Right lung (tissue), 5 donors: ENCODE results near the gene MYH9. TPM values are rescaled to one million over a fixed set of nuclear protein-coding genes. Genes with fewer than 3 reads are reported as not detected.

ENCODE experiments used
- DNase-seq, 2 donors: peaks; one replicate each; pipeline ENCODE4 v3.0.0-alpha.2; 2013
- polyA plus RNA-seq, 5 donors: library from polyadenylated mRNA; unstranded; fragments of 120-200 nt; gene quantifications; one replicate each; pipeline versions ENCODE4 v1.2.1 to v1.2.3, GENCODE V29; 2013; ENCODE audit warnings: inconsistent platforms in 1 of 5, low replicate concordance in 1 of 5; ENCODE audit not compliant: insufficient read length in 5 of 5, insufficient read depth in 1 of 5

Gene MYH9
- polyA plus RNA-seq, 5 donors = 171 to 285 (median 216) TPM

DNA sequence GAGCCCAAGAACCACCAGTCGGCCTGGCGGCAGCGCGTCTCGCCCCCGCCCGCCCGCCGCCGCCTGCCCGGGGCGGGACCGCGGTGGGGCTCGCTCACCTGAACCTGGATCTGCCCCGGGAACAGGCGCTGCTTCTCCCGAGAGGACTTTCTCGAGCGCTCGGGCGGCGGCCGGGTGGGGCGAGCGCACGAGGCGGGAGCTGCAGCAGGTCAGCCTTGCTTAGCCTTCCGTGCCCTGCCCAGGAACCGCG, 133 bp downstream of the MYH9 start:
- DNase-seq = no peak

DNA sequence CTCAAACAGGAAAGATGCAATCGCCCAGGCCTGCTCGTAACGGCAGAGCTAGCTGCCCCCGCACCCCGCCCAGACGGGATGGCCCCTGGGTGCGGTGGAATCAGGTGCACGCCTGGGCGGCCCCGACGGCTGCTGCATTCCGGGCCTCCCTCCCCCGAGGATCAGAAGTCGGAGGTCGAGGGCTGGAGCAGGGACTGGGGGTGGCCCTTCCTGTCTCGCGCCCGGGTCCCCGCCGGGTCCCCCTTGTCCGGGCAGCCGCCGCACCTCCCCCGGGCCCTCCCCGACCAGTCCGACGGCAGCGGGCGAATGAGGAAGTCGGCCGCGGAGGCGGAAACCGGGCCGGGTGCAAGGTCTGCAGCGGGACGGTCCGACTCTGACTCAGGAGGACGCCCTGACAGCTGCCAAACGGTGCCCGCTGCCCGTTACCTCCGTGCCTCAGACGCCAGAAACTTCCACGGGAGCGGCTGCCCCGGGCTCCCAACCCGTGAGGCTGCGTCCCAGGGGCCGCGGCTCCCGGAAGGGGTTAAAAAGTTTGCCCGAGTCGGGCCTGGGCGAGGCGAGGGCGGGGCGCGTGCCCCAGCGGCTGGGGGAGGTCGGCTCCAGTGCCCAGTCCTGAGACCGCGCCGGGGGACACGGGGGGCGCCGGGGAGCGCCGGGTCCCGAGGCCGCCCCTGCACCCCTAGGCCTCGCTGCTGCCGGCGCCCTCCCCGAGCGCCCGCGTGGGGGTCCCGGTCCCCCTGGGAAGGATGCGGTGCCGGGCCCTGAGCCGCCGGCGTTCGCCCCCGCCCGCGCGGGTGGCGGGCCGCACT, 663 bp downstream of the MYH9 start:
- DNase-seq = no peak

- DNase-seq = no peak
These were observed 1.3 kb downstream of the MYH9 start for GRCh38 chr22:36386351-36386899.

- DNase-seq = no peak
These were observed 2.0 kb downstream of the MYH9 start for GRCh38 chr22:36385491-36386350.

GRCh38 chr22:36384766-36385481, 2.8 kb downstream of the MYH9 start:
- DNase-seq = no peak

DNA sequence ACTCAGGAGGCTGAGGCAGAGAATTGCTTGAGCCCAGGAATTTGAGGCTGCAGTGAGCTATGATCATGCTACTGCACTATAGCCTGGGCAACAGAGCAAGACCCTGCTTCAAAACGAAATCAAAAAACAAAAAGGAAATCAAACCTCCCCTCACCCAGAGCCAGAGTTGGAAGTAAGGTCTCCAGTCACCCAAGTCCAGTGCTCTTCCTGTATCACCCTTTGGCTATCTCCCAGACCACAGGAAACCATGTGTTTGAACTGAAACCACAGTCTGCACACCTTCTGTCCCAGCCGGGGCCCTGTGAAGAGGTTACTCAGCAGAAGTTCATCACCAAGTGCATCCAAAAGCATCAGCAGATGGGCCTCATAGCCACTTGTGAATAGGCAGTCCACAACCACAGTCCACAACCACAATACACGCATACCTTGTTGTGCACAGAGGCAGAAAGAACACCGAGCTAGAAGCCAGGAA, 4.6 kb downstream of the MYH9 start:
- DNase-seq = no peak

GRCh38 chr22:36381513-36382128, 6.1 kb downstream of the MYH9 start:
- DNase-seq = no peak

- DNase-seq = no peak
These were observed 8.0 kb downstream of the MYH9 start for GRCh38 chr22:36379593-36380361.

GRCh38 chr22:36378869-36379217, 8.9 kb downstream of the MYH9 start:
- no peak for DNase-seq

- DNase-seq = no peak
These were observed 9.5 kb downstream of the MYH9 start for GRCh38 chr22:36378080-36378868.

DNA sequence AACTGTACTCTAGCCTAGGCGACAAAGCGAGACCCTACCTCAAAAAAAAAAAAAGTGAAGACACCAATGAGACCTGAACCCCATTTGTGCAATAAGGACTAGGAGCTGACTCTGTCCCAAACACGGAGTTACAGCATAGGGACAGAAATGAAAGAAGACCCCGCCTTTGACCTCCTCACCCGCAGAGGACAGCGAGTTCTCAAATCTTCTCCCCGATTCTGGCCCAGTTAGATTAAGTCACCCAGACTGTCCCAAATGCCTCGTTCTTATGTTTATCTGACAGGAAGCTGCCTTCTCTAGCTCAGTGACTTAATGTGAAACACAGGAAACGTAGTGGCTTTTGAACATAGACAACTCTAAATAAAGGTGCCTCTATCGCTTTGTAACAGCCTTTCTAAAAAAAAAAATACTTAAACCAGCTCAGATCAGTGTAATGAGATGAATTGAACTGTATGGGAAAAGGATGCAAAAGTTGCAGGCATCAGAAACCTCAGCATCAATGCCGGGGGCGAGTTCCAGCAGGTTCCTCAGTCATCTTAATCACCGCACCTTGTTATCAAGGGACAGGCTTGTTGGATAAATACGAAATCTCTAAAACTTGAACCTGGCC, 10.6 kb downstream of the MYH9 start:
- DNase-seq = no peak

DNA sequence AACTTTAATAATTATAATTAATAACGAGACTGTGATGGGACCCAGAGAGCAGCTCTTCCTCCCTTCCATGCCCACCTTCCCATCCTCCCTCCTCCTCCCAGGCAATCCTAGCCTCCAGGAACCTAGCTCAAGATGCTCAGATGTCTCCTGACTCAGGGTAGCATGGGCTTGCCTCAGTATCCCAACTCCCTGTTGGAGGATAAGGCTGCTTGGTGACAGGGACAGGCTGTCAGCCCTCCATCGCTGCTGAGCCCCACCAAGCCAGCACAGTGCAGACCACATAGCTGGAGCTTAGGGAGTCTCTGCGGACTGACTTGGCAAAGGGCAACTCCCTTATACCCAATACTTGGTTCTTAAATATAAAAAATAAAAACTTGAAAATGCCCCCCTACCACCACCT, 11.5 kb downstream of the MYH9 start:
- no peak for DNase-seq

DNA sequence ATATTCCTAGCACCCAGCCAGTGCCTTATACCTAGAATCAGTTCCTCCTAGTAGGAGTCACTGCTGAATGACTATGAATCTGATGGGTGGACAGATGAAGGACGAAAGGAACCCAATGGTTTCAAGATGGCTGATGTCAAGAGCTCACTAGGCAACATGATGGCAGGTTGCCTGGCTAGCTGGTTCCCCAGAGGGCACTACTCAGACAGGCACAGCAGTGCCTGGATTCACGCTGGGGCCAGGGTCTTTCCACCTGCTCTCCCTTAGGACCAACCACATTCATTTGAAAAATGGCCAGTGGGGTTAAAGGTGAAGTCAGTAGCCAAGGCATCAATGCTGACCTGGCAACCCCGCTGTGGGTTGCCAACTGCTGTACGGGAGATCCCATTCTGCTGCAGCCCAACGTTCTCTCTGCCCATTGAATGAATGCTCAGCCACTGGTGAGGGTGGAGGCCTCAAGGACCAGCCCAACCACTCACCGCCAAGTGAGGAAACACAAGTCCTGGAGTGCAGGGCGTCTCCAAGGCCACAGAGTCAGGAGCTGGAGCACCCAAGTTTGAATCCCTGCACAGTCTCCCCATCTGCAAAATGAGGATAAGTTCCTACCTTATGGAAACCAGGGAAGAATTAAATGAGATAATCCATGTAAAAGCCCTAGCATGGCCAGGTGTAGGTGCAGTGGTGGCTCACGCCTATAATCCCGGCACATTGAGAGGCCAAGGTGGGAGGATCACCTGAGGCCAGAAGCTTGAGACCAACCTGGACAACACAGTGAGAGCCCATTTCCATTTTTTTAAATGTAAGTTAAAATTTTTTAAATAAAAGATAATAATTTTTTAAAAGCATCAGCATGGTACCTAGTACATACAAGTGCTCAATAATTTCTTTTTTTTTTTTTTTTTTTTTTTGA, 12.4 kb downstream of the MYH9 start:
- no peak for DNase-seq

GRCh38 chr22:36374603-36375024, 13.2 kb downstream of the MYH9 start:
- no peak for DNase-seq

- peak in 1 of 2 donors; percentile 68 for DNase-seq
These were observed 14.5 kb downstream of the MYH9 start for GRCh38 chr22:36373258-36373579.

DNA sequence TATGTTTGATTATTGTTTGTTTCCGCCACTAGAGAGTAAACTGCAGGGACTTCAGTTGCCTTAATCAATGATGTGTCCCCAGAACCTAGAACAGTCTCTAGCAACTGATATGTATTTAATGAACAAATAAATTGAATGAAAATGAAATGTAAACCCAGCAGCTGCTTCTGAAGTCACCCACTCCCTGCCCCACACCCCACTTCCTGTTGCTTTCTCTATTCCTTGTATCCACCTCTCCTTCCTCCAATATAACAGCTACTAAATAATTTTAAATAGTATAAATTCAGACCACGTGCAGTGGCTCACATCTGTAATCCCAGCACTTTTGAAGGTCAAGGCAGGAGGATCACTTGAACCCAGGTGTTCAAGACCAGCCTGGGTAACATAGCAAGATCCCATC, 15.8 kb downstream of the MYH9 start:
- DNase-seq = no peak

DNA sequence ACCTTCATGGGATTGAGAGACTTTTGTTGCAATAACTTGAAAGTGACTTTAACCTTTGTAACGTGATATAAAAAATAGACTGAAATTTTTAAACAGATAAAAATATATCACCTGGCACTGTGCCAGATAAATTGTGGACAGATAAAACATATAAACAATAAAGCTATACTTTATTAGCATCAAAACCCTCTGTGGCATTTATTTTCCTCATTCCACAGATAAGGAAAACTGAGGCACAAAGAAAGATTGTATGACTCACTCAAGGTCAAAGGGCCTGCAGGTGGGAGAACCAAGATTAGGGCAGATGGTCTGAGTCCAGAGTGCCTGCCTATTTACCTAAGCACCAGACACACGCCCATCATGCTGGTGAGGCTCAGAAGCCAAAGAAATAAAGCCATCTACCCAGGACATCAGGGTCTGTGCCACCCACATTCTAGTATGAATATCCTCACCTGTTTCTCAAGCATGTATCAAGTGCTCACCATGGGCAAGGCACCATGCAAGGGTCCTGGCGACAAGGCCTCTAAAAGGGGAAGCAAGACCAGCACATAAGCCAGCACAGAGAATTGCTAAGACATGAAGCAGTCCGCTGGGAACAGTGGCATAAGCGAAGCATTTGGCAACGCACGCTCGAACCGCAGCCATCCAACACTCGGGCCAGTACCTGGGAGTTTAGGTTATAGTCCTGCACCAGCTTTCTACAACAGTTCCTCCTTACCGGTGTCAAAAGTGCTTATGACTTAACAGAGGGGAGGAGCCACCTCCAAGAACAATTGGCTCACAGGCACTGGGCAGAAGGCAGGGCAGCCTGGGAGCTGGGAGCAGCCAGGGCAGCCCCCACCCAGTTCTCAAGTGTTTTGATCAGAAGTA, 17.6 kb downstream of the MYH9 start:
- no peak for DNase-seq
